Neural crest cell (in vitro differentiated cells): ENCODE results near the gene B4GALT1. TPM values are rescaled to one million over a fixed set of nuclear protein-coding genes. Genes with fewer than 3 reads are reported as not detected.
A peak's percentile ranks its signal among the peaks of the same experiment; 100 is the strongest.

Source experiments
- DNase-seq: peaks from one replicate; pipeline ENCODE4 v3.0.0; 2021; ENCODE audit warnings: low read depth, mixed read lengths, low spot score
- H3K27ac Mint-ChIP-seq: one replicate; pipeline ENCODE4 v1.8.0; 2021; ENCODE audit warnings: mild to moderate bottlenecking, mixed read lengths; ENCODE audit not compliant: unreplicated experiment
- H3K27me3 Mint-ChIP-seq: 2 replicates; pipeline ENCODE4 v1.8.0; 2021; ENCODE audit warnings: low read depth, mild to moderate bottlenecking, mixed read lengths
- H3K36me3 Mint-ChIP-seq: 2 replicates; pipeline ENCODE4 v1.8.0; 2021; ENCODE audit warnings: low read depth, mild to moderate bottlenecking, mixed read lengths
- H3K4me1 Mint-ChIP-seq: 2 replicates; pipeline ENCODE4 v1.8.0; 2021; ENCODE audit warnings: mixed read lengths
- H3K4me3 Mint-ChIP-seq: one replicate; pipeline ENCODE4 v1.8.0; 2021; ENCODE audit warnings: mild to moderate bottlenecking, mixed read lengths
- H3K9me3 Mint-ChIP-seq: 2 replicates; pipeline ENCODE4 v1.8.0; 2021; ENCODE audit warnings: mixed read lengths
- CTCF ChIP-seq: fragments of 200-600 bp; sonication (generic); conservative IDR thresholded peaks from 2 replicates; pipeline ENCODE4 v1.5.0; 2021; ENCODE audit warnings: antibody characterized with exemption, mild to moderate bottlenecking
- total RNA-seq: library from RNA; stranded (reverse); gene quantifications from 2 replicates; pipeline ENCODE4 v1.2.1, GENCODE V29; 2021

B4GALT1 gene
- total RNA-seq, 1 donor from 2014 or later, result 17.9 TPM

GRCh38 chr9:33202018-33202417 is 34.9 kb upstream of the B4GALT1 start:
- no peak for TF ChIP-seq CTCF

GRCh38 chr9:33198165-33198564 is 31.0 kb upstream of the B4GALT1 start:
- TF ChIP-seq CTCF, result no peak
- DNase-seq, result no peak
- Mint-ChIP-seq H3K27ac (no peak overlapping the region), H3K4me1 (no peaks in the 10 kb centered on the region), H3K27me3 (peaks cover 14% of the 10 kb centered on the region), H3K4me3 (no peak overlapping the region), H3K9me3 (no peaks in the 10 kb centered on the region), H3K36me3 (no peaks in the 10 kb centered on the region)

More at GRCh38 chr9:33202018-33202417, 34.9 kb upstream of the B4GALT1 start:
- Mint-ChIP-seq H3K9me3 (no peaks in the 10 kb centered on the region), H3K36me3 (no peaks in the 10 kb centered on the region), H3K27me3 (peaks cover 39% of the 10 kb centered on the region), H3K4me3 (no peak overlapping the region), H3K27ac (peak overlapping the region; percentile 24), H3K4me1 (no peaks in the 10 kb centered on the region)
- no peak for DNase-seq

GRCh38 chr9:33197279-33198152 is 30.4 kb upstream of the B4GALT1 start:
- no peak for TF ChIP-seq CTCF

GRCh38 chr9:33196736-33197135 is 29.6 kb upstream of the B4GALT1 start:
- Mint-ChIP-seq H3K36me3 (no peaks in the 10 kb centered on the region), H3K4me3 (no peak overlapping the region), H3K4me1 (no peaks in the 10 kb centered on the region), H3K27ac (no peak overlapping the region), H3K27me3 (peaks cover 13% of the 10 kb centered on the region), H3K9me3 (no peaks in the 10 kb centered on the region)
- DNase-seq, result no peak
- TF ChIP-seq CTCF, result no peak

More at GRCh38 chr9:33197279-33198152, 30.4 kb upstream of the B4GALT1 start:
- no peaks in the 10 kb centered on the region for H3K4me1 Mint-ChIP-seq
- H3K9me3 Mint-ChIP-seq, result no peaks in the 10 kb centered on the region
- H3K27me3 Mint-ChIP-seq, result peaks cover 13% of the 10 kb centered on the region
- DNase-seq, result no peak
- H3K36me3 Mint-ChIP-seq, result no peaks in the 10 kb centered on the region
- no peak overlapping the region for H3K27ac Mint-ChIP-seq
- H3K4me3 Mint-ChIP-seq, result no peak overlapping the region

- Mint-ChIP-seq H3K36me3 (no peaks in the 10 kb centered on the region), H3K9me3 (no peaks in the 10 kb centered on the region), H3K4me3 (no peak overlapping the region), H3K4me1 (peaks cover 9% of the 10 kb centered on the region), H3K27me3 (peaks cover 7% of the 10 kb centered on the region), H3K27ac (no peak overlapping the region)
- no peak for DNase-seq
- TF ChIP-seq CTCF, result no peak
These were observed 26.7 kb upstream of the B4GALT1 start for GRCh38 chr9:33193818-33194217.
